GM03348 (cell line): ENCODE results near the gene WBP1L.
"Not testable (repeated sequence)": the region's sequence is repeated elsewhere in the genome, so short reads cannot be mapped to it uniquely, and the experiment has no call there.

Experiments
- DNase-seq: peaks from one replicate; pipeline ENCODE4 v3.0.0; 2012; ENCODE audit warnings: low spot score

WBP1L gene

GRCh38 chr10:102743588-102744373 lies at the start of gene WBP1L:
WBP1L (plus strand) TSS chr10:102743948; CDS start chr10:102744054, 106 bp downstream.
- peak; percentile 94 for DNase-seq

GRCh38 chr10:102695401-102695800 lies 48.3 kb upstream of the WBP1L start:
- DNase-seq = not testable (repeated sequence)

GRCh38 chr10:102696736-102697135 lies 47.0 kb upstream of the WBP1L start:
- DNase-seq = no peak

DNA sequence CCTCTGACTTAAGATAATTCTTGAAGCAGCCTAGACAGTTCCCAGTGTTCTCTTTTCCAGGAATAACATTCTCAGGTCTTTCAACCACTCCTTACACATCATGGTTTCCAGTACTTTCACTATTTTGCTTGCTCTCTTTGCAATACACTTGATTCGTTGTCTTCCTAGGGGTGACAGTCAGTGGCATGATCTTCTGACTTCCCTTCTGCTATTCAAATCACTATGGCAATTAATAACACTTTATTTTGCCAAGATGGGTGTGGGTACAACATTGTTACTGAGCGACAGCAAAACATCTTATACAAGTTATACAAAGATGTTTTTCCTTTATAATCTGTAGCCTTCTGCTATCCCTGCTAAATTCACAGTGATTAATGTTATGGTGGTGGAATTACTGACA lies 44.9 kb upstream of the WBP1L start:
- no peak for DNase-seq

- DNase-seq = no peak
Measured at GRCh38 chr10:102701272-102701671, 42.5 kb upstream of the WBP1L start.

- no peak for DNase-seq
Measured at GRCh38 chr10:102701796-102702195, 42.0 kb upstream of the WBP1L start.

GRCh38 chr10:102702742-102703141 lies 41.0 kb upstream of the WBP1L start:
- no peak for DNase-seq

DNA sequence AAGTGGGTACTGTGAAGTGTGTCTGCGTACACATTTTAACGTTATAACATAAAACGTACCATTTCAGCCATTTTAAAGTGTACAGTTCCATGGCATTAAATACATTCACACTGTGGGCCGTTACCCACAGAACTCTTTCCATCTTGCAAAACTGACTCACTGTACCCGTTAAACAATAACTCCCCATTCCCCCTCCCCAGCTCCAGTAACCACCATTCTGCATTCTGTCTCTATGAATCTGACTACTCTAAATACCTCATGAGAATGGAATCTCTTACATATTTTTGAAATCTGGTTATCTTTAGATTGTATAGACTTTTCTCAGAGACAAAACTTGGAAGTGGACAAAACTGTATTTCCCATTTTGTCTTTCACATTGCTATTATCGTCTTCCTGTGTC lies 38.8 kb upstream of the WBP1L start:
- DNase-seq = peak; percentile 15

DNA sequence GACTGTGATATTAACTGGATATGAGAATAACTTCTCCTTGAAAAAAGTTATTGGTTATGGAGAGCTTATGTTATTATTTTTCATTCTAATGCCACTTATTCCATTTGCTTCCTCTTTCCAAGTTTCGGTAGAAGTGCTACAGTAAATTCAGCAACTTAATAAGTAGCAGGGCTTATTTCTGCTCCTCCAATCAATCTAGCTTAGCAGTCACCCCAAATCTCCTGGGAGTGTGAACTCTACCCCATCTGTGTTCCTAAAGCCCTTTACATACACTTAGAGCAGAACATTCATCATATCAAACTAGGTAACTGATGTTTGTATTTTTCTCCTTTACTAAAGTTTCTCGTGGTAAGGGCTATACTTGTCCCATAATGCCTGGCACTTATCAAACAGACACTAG lies 38.2 kb upstream of the WBP1L start:
- no peak for DNase-seq

DNA sequence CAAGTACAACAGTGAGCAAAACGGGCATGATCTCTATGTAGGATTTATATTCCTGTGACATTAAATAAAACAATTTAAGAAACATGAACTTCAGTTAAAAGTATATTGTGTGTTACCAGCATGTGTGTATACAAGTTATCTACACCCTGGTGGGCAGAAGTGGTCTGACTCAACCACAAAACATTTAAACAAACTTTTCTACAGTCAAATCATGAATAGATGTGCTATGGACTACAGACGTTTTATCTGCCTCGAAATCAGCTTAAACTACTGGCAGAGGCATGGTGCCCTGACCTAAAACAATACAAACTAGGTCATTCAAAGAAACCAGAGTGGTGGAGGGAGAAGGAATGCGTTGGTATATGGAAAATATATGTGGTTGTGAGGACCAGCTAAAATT lies 33.1 kb upstream of the WBP1L start:
- peak; percentile 65 for DNase-seq

DNA sequence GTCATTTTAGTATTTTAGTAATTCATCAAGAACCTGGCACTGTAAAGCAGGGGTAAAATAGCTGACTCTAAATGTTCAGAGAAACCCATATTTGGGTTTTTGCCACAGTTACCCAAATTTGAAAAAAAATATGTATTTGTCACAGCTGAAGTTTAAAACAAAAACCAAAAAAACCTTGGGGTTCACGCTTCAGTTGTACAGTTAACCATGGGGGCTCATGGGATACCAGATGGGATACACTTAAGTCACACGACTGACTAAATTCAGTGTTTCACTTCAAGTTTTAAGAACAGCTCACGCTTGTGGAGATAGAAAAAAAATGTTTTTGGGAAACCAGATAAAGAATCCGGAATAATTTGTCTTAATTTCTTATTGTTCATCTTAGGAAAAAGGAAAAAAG lies 31.7 kb upstream of the WBP1L start:
- DNase-seq = no peak

- no peak for DNase-seq
Measured at GRCh38 chr10:102712843-102713538, 30.8 kb upstream of the WBP1L start.

GRCh38 chr10:102713539-102713813 lies 30.3 kb upstream of the WBP1L start:
- DNase-seq = no peak

- peak; percentile 97 for DNase-seq
Measured at GRCh38 chr10:102713814-102714620, 29.7 kb upstream of the WBP1L start, which contains the start of gene ARL3. ARL3 (minus strand) TSS chr10:102714397; CDS start chr10:102714275, 122 bp downstream.

GRCh38 chr10:102714621-102715455 lies 28.9 kb upstream of the WBP1L start, which contains the start of gene SFXN2:
SFXN2 (plus strand) TSS chr10:102714636; CDS start chr10:102726637, 12,001 bp downstream.
- no peak for DNase-seq

GRCh38 chr10:102715880-102716279 lies 27.9 kb upstream of the WBP1L start:
- DNase-seq = no peak

DNA sequence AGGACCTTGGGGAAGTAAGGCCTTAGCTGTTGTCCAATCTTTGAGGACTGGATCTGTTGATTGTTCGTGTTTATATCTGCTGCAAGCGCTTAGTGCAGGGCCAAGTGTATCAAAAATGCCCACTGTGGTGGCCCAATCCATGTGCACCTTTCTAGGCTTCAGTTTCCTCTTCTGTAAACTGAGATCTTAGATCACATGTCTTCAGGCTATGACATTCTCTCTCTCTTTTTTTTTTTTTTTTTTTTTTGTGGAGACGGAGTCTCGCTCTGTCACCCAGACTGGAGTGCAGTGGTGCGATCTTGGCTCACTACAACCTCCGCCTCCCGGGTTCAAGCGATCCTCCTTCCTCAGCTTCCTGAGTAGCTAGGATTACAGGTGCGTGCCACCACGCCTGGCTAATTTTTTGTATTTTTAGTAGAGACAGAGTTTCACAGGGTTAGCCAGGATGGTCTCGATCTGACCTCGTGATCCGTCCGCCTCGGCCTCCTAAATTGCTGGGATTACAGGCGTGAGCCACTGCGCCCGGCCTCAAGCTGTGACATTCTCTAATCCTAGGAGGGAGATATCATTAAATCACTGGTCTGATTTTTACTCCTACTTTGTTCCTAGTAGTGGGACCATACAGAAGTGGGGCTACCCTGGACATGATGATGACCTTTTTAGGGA lies 26.7 kb upstream of the WBP1L start:
- not testable (repeated sequence) for DNase-seq

GRCh38 chr10:102718220-102718619 lies 25.5 kb upstream of the WBP1L start:
- DNase-seq = no peak

DNA sequence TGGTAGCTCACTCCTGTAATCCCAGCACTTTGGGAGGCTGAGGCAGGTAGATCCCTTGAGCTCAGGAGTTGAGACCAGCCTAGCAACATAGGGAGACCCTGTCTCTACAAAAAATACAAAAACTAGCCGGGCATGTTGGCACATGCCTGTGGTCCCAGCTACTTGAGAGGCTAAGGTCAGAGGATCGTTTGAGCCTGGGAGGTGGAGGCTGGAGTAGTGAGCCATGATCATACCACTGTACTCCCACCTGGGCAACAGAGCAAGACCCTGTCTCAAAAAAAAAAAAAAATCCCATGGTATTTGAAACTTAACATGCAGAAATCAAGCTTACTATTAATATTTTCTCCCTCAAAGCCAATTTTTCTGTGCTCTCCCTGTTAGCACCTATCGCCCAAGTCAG lies 23.4 kb upstream of the WBP1L start:
- no peak for DNase-seq

DNA sequence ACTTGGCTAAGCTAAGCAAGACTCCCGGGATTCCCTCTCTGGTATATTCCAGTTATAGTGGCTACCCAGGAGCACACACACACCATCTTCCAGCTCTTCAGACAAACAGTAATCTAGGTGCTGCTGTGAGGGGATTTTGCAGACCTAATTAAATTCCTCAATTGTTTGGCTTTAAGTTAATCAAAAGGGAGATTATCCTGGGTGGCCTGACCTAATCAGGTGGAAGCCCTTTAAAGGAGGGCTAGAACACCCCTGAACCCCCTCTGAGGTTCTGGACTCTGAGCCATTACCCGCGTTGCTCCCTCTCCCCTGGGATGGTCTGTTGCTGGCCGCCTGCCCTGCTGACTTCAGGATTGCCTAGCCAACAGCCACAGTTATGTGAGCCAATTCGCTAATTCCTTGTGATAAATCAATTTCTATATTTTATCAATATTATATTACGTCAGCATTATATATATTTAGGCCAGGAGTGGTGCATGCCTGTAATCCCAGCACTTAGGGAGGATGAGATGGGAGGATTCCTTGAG lies 22.9 kb upstream of the WBP1L start:
- DNase-seq = no peak

DNA sequence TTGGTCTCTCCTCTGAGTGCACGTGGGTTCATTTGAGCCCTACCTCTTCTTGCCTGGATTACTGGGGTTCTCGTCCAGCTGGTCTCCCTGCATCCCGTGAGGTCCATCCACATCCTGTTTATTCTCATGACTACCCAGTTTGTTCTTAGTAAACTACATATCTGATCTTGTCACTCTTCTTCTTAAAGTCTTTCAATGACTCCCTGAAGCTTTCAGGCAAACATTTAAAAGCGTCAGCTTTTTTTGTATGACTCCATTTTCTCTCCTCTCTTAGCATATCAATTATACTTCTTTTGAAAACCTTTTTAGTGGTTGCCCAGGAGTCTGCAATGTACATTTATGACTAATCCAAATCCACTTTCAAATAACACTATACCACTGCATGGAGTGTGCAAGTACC lies 21.8 kb upstream of the WBP1L start:
- no peak for DNase-seq
